ENCODE results near the gene FTCD.

Gene FTCD

DNA sequence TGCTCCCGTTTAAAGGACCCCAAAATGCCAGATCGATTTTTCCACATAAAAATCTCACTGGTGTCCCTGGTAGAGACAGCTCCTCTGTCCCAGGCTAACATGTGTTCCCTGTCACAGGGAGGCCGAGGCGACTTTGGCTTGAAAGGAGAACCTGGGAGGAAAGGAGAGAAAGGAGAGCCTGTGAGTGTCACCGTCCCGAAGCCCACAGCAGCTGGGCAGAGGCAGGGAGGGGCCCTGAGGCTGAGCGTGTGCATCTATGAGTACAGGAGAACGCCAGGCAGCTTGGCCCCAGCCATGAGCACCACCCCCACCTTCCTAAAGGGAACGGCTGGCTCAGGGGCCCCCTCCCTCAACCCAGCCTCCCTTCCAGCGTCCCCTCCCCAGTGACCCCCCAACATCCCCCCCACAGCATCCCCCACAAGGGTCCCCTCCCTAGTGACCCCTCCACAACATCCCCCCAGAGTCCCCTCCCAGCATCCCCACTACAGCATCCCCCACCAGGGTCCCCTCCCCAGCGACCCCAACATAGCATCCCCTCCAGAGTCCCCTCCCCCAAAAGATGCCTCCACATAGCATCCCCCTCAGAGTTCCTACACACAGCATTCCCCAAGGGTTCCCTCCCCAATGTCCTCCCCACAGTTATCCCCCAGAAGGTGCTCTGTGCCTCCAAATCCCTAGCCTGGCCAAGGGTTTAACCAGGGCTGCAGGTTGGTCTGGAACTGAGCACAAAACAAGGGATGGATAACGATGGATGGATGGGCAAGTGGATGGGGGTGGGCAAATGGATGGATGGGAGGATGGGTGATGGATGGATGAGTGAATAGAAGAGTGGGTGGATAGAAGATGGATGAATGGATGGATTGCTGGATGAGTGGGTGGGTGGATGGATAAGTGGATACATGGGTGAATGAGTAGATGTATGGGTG lies 32.4 kb downstream of the FTCD start:
- TF ChIP-seq EZH2 (optimal IDR thresholded peaks at IDR 0.05; ENCODE audit: low read depth, low read length) (no peak), EZH2phosphoT487 (IDR thresholded peaks at IDR 0.05; ENCODE audit: low read length) (no peak)
- TF ChIP-seq, protein P1, sequence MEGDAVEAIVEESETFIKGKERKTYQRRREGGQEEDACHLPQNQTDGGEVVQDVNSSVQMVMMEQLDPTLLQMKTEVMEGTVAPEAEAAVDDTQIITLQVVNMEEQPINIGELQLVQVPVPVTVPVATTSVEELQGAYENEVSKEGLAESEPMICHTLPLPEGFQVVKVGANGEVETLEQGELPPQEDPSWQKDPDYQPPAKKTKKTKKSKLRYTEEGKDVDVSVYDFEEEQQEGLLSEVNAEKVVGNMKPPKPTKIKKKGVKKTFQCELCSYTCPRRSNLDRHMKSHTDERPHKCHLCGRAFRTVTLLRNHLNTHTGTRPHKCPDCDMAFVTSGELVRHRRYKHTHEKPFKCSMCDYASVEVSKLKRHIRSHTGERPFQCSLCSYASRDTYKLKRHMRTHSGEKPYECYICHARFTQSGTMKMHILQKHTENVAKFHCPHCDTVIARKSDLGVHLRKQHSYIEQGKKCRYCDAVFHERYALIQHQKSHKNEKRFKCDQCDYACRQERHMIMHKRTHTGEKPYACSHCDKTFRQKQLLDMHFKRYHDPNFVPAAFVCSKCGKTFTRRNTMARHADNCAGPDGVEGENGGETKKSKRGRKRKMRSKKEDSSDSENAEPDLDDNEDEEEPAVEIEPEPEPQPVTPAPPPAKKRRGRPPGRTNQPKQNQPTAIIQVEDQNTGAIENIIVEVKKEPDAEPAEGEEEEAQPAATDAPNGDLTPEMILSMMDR (IDR thresholded peaks at IDR 0.05; ENCODE audit: low read length): no peak
- Histone ChIP-seq H3K27me3 (replicated peaks; ENCODE audit: insufficient read depth, low read length) (peaks cover 81% of the 10 kb centered on the region), H3K4me3 (ENCODE audit: low read length) (no peak overlapping the region), H4K20me1 (ENCODE audit: insufficient read depth, low read length) (no peaks in the 10 kb centered on the region), H3K9ac (ENCODE audit: low read length) (no peak overlapping the region), H3K9me2 (replicated peaks; ENCODE audit: insufficient read depth, low read length) (no peaks in the 10 kb centered on the region), H3K27ac (ENCODE audit: low read length) (no peak overlapping the region), H3K36me3 (replicated peaks; ENCODE audit: insufficient read depth, low read length) (no peaks in the 10 kb centered on the region), H3K4me2 (ENCODE audit: low read depth, low read length) (no peak overlapping the region), H3K9me3 (replicated peaks; ENCODE audit: insufficient read depth, low read length) (no peaks in the 10 kb centered on the region), H3K4me1 (ENCODE audit: low read length) (no peaks in the 10 kb centered on the region), H2AFZ (ENCODE audit: low read length) (no peak overlapping the region), H3F3A (ENCODE audit: insufficient read depth, low read length) (no peaks in the 10 kb centered on the region), H3K79me2 (ENCODE audit: low read length) (no peaks in the 10 kb centered on the region)
- no peak for DNase-seq

DNA sequence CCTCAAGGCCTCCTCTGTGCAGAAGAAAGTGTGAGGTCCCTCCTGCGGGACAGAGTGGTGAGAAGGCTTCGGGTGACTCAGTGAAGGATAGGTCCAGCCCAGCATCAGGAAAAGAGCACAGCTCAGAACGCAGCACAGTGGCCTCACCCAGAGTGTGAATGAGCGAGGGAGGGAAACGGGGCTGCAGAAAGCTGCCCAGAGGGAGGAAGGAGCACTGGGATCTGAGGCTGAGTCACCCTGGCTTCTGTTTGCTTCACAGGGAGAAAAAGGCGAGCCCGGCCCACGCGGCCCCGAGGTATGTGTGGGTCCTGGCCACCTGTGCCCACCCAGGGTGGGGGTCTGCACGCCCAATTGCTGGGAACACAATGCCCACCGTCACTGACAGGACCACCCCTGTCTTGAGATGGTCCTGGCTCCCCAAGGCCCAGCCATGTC lies 33.1 kb downstream of the FTCD start:
- H3K9ac ChIP-seq (ENCODE audit: low read length): no peak overlapping the region
- no peaks in the 10 kb centered on the region for H3K79me2 ChIP-seq (ENCODE audit: low read length)
- no peaks in the 10 kb centered on the region for H3K4me1 ChIP-seq (ENCODE audit: low read length)
- no peak overlapping the region for H3K4me2 ChIP-seq (ENCODE audit: low read depth, low read length)
- H3K27me3 ChIP-seq (replicated peaks; ENCODE audit: insufficient read depth, low read length): peaks cover 81% of the 10 kb centered on the region
- H3K36me3 ChIP-seq (replicated peaks; ENCODE audit: insufficient read depth, low read length): no peaks in the 10 kb centered on the region
- H3F3A ChIP-seq (ENCODE audit: insufficient read depth, low read length): no peaks in the 10 kb centered on the region
- H4K20me1 ChIP-seq (ENCODE audit: insufficient read depth, low read length): no peaks in the 10 kb centered on the region
- H3K4me3 ChIP-seq (ENCODE audit: low read length): no peak overlapping the region
- TF ChIP-seq, protein P1 (IDR thresholded peaks at IDR 0.05; ENCODE audit: low read length): no peak
- TF ChIP-seq EZH2 (optimal IDR thresholded peaks at IDR 0.05; ENCODE audit: low read depth, low read length) (no peak), EZH2phosphoT487 (IDR thresholded peaks at IDR 0.05; ENCODE audit: low read length) (no peak)
- no peak overlapping the region for H3K27ac ChIP-seq (ENCODE audit: low read length)
- no peak overlapping the region for H2AFZ ChIP-seq (ENCODE audit: low read length)
- H3K9me3 ChIP-seq (replicated peaks; ENCODE audit: insufficient read depth, low read length): no peaks in the 10 kb centered on the region
- no peaks in the 10 kb centered on the region for H3K9me2 ChIP-seq (replicated peaks; ENCODE audit: insufficient read depth, low read length)
- DNase-seq: no peak

DNA sequence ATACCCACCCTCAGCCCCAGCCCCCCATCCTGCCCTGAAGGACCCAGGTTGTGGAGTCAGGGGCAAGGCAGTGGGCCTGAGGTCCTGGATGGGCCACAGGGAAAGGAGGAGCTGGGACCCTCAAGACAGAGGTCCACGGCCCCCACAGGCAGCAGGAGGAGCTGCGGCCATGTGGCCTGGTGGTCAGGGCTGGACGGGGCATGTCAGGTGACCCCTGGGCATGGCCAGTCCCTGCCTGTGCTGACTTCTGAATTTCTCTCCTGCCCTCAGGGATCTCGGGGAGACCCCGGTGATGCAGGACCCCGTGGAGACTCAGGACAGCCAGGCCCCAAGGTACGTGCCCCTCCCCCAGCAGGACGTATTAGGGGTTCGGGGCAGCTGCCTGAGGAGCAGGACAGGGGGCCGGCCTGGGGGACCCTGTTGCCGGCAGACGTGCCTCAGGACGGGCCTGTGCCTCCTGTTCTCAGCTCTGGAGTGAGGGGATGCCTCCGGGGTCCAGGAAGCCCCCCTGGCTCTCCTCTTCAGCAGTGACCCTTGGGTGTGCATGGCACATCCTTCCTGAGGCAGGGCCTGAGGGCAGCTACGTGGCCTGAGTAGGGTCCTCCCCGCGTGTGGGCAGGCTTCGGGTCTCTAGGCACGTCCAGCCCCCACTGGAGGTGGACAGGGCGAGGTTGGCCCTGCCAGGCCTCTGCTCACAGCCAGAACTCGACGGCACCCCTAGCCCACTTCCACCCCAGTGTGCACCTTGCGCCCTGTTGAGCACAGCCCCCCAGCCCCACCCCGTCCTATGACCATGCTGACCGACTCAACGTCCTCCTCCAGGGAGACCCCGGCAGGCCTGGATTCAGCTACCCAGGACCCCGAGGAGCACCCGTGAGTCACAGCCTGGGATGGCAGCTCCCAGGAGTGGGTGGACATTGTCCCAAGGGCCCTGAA lies 33.8 kb downstream of the FTCD start:
- H3K4me3 ChIP-seq (ENCODE audit: low read length): no peak overlapping the region
- no peak for TF ChIP-seq EZH2phosphoT487 (IDR thresholded peaks at IDR 0.05; ENCODE audit: low read length)
- TF ChIP-seq, protein P1 (IDR thresholded peaks at IDR 0.05; ENCODE audit: low read length): no peak
- no peak for TF ChIP-seq EZH2 (optimal IDR thresholded peaks at IDR 0.05; ENCODE audit: low read depth, low read length)
- H2AFZ ChIP-seq (ENCODE audit: low read length): no peak overlapping the region
- H3K9me2 ChIP-seq (replicated peaks; ENCODE audit: insufficient read depth, low read length): no peaks in the 10 kb centered on the region
- H3K9ac ChIP-seq (ENCODE audit: low read length): no peak overlapping the region
- no peaks in the 10 kb centered on the region for H3K36me3 ChIP-seq (replicated peaks; ENCODE audit: insufficient read depth, low read length)
- H3K4me1 ChIP-seq (ENCODE audit: low read length): no peaks in the 10 kb centered on the region
- no peak for DNase-seq
- no peaks in the 10 kb centered on the region for H4K20me1 ChIP-seq (ENCODE audit: insufficient read depth, low read length)
- no peaks in the 10 kb centered on the region for H3K9me3 ChIP-seq (replicated peaks; ENCODE audit: insufficient read depth, low read length)
- H3K4me2 ChIP-seq (ENCODE audit: low read depth, low read length): no peak overlapping the region
- no peak overlapping the region for H3K27ac ChIP-seq (ENCODE audit: low read length)
- no peaks in the 10 kb centered on the region for H3F3A ChIP-seq (ENCODE audit: insufficient read depth, low read length)
- H3K27me3 ChIP-seq (replicated peaks; ENCODE audit: insufficient read depth, low read length): peaks cover 81% of the 10 kb centered on the region
- no peaks in the 10 kb centered on the region for H3K79me2 ChIP-seq (ENCODE audit: low read length)

Measured in MM.1S (cell line).